ENCODE results near the gene TPO.

The TPO gene

DNA sequence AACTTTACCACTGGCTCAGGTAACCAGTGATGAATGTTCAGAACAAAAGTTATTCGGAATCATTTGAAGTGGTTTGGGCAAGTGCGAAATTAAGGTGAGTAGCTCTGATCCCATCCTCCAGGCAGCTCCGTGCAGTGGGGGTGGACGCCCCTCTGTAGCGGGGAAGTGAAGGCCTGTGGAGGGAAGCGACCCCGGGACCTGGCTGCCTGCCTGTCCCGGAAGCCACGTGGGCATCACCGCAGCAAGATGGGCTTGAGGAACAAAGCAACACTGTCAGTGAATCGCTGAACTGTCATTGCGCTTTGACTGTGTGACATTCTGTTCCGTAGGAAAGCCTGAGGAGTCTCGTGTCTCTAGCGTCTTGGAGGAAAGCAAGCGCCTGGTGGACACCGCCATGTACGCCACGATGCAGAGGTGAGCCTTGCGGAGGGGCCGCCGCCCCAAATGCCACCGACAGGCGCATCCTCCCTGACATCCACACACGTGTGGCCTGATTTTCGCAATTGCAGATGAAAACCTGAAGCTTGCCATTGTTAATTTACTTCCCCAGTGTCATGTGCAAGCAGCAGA lies 9.5 kb downstream of the TPO start:
- Histone ChIP-seq H3K9me3 (no peaks in the 10 kb centered on the region), H3K4me3 (no peak overlapping the region), H3K4me1 (no peaks in the 10 kb centered on the region), H3K27me3 (no peaks in the 10 kb centered on the region), H3K27ac (no peak overlapping the region), H3K36me3 (no peaks in the 10 kb centered on the region)
- no peak for DNase-seq
- intact Hi-C loops (cut with DNase I; ENCODE audit: low total_unique reads): no loop called here
- TF ChIP-seq, protein P1, sequence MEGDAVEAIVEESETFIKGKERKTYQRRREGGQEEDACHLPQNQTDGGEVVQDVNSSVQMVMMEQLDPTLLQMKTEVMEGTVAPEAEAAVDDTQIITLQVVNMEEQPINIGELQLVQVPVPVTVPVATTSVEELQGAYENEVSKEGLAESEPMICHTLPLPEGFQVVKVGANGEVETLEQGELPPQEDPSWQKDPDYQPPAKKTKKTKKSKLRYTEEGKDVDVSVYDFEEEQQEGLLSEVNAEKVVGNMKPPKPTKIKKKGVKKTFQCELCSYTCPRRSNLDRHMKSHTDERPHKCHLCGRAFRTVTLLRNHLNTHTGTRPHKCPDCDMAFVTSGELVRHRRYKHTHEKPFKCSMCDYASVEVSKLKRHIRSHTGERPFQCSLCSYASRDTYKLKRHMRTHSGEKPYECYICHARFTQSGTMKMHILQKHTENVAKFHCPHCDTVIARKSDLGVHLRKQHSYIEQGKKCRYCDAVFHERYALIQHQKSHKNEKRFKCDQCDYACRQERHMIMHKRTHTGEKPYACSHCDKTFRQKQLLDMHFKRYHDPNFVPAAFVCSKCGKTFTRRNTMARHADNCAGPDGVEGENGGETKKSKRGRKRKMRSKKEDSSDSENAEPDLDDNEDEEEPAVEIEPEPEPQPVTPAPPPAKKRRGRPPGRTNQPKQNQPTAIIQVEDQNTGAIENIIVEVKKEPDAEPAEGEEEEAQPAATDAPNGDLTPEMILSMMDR (IDR thresholded peaks at IDR 0.05): no peak

DNA sequence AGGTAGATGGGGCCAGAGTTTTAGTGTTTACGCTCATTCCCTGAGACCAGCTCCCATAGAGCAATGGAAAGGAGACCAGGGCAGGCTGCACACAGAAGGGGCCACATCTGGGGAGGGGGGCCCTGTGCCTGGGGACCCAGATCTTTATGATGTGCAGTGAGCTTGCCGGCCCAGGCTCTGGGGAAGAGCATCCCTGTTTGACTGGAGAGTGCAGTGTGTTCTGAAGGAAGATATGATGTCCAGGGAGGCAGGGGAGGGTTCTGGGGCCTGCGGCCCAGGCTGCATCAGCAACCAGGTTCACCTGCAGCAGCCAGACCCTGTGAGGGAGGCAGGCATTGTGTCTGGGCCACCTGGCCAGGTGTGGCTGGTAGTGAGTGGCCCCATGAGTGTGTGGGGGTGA lies 13.8 kb downstream of the TPO start:
- TF ChIP-seq, protein P1 (IDR thresholded peaks at IDR 0.05): no peak
- H3K9me3 ChIP-seq: peaks cover 0 to 6% (median 0%) of the 10 kb centered on the region in 3 donors
- no peak overlapping the region for H3K27ac ChIP-seq
- peaks cover 0 to 5% of the 10 kb centered on the region in 2 donors for H3K27me3 ChIP-seq
- intact Hi-C loops (cut with DNase I; ENCODE audit: low total_unique reads): no loop called here
- no peaks in the 10 kb centered on the region for H3K4me1 ChIP-seq
- no peak overlapping the region for H3K4me3 ChIP-seq
- no peak for DNase-seq
- no peaks in the 10 kb centered on the region for H3K36me3 ChIP-seq

DNA sequence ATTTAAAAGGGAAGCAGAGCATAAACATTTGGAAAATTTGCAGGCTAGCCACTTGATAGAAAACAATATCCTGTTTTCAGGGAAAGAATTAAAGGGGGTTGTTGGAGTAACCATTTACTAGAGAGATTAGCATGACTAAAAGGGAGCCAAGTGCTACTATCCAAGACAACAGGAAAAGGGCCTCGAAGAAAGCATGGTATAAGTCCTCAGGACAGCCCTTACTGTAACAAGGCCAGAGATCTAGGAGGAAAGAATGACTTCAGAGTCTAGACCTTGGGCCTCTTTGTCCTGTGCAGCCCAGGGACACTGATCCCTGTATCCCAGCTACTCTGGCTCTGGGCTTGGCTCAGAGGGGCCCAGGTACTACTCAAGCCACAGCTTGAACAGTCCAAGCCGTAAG lies 16.6 kb downstream of the TPO start:
- intact Hi-C loops (cut with DNase I; ENCODE audit: low total_unique reads): no loop called here
- Histone ChIP-seq H3K27me3 (peaks cover 0 to 5% of the 10 kb centered on the region in 2 donors), H3K27ac (no peak overlapping the region), H3K36me3 (no peaks in the 10 kb centered on the region), H3K4me3 (no peak overlapping the region), H3K9me3 (peaks cover 0 to 6% (median 0%) of the 10 kb centered on the region in 3 donors), H3K4me1 (no peaks in the 10 kb centered on the region)
- no peak for DNase-seq
- TF ChIP-seq, protein P1 (IDR thresholded peaks at IDR 0.05): no peak

DNA sequence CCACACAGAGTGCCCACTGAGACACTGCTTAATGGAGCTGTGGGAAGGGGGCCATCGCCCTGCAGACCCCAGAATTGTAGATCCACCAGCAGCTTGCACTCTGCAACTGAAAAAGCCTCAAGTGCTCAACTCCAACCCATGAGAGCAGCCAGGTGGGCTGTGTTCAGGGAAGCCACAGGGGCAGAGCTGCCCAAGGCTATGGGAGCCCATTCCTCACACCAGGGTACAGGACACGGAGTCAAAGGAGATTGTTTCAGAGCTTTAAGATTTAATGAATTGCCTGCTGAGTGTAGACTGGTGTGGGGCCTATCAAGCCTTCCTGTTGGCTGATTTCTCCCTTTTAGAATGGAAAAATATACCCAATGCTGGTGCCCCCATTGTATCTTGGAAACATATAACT lies 17.2 kb downstream of the TPO start:
- no peak for DNase-seq
- intact Hi-C loops (cut with DNase I; ENCODE audit: low total_unique reads): no loop called here
- Histone ChIP-seq H3K4me3 (no peak overlapping the region), H3K27ac (no peak overlapping the region), H3K27me3 (peaks cover 0 to 5% of the 10 kb centered on the region in 2 donors), H3K36me3 (no peaks in the 10 kb centered on the region), H3K9me3 (peaks cover 0 to 6% (median 0%) of the 10 kb centered on the region in 3 donors), H3K4me1 (no peaks in the 10 kb centered on the region)
- TF ChIP-seq, protein P1 (IDR thresholded peaks at IDR 0.05): no peak

DNA sequence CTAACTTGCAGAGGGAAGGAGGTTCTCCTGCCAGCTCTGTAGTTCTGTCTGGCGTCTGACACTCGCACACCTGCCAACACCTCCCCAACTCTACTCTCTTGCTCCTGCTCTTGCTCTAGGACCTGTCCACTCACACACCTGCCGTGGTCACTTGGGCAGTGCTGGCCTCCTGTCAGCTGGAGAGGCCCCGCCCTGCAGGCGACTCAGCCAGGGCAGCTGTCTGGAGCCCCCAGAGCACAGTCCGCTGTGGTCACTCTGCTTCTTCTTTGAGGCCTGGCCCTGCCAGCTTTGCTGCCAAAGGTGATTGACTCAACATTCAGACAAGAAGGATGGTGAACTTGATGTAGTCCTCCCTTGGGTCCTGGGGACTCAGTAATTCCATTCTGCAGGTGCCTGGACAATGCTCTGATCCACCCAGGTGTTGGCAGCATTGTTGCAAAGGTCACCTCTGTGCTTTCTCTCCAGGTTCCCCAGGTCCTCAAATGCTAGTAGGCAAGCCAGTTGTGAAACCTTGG lies 18.7 kb downstream of the TPO start:
- TF ChIP-seq, protein P1 (IDR thresholded peaks at IDR 0.05): no peak
- H3K27ac ChIP-seq: no peak overlapping the region
- intact Hi-C loops (cut with DNase I; ENCODE audit: low total_unique reads): no loop called here
- H3K4me3 ChIP-seq: no peak overlapping the region
- peaks cover 0 to 5% of the 10 kb centered on the region in 2 donors for H3K27me3 ChIP-seq
- H3K36me3 ChIP-seq: no peaks in the 10 kb centered on the region
- no peak for DNase-seq
- peaks cover 0 to 6% (median 0%) of the 10 kb centered on the region in 3 donors for H3K9me3 ChIP-seq
- H3K4me1 ChIP-seq: no peaks in the 10 kb centered on the region
